Vagina (tissue), 2 donors: Measurements from ENCODE around the gene ANKLE2. TPM values are rescaled to one million over a fixed set of nuclear protein-coding genes. Genes with fewer than 3 reads are reported as not detected.

ENCODE experiments used
- DNase-seq, 2 donors: peaks; one replicate each; pipeline ENCODE4 v3.0.0-alpha.2; 2017; ENCODE audit errors: extremely low spot score in 2 of 2
- H3K27ac ChIP-seq: fragments of 200-600 bp; sonication (generic); one replicate; pipeline ENCODE4 v1.5.1; 2019
- H3K27me3 ChIP-seq: fragments of 200-600 bp; sonication (generic); one replicate; pipeline ENCODE4 v1.5.1; 2019
- H3K36me3 ChIP-seq, 2 donors: fragments of 200-600 bp; sonication (generic); one replicate each; pipeline ENCODE4 v1.5.1; 2017 to 2019
- H3K4me1 ChIP-seq: fragments of 200-600 bp; sonication (generic); one replicate; pipeline ENCODE4 v1.5.1; 2019
- H3K4me3 ChIP-seq, 2 donors: fragments of 200-600 bp; sonication (generic); 1 replicate in 1 of 2; 2 replicates in 1 of 2; pipeline ENCODE4 v1.5.1; 2016 to 2019
- H3K9me3 ChIP-seq: fragments of 200-600 bp; sonication (generic); one replicate; pipeline ENCODE4 v1.5.1; 2019
- POLR2A ChIP-seq, 2 donors: fragments of 450-650 bp; IDR thresholded peaks; one replicate each; pipeline ENCODE4 v1.6.1; 2017; ENCODE audit warnings: antibody characterized with exemption in 2 of 2, mild to moderate bottlenecking in 2 of 2, moderate library complexity in 2 of 2
- POLR2AphosphoS5 ChIP-seq, 2 donors: sonication (generic); formaldehyde crosslinking; IDR thresholded peaks; one replicate each; pipeline ENCODE4 v1.9.0; 2017; ENCODE audit warnings: antibody characterized with exemption in 2 of 2, mild to moderate bottlenecking in 2 of 2, low read depth in 1 of 2; ENCODE audit not compliant: insufficient read depth in 1 of 2
- intact Hi-C: fragments of 100-400 bp; cut with DNase I; formaldehyde crosslinking; loops from one replicate; pipeline ENCODE4 v1.15.1; 2023
- total RNA-seq: library from RNA; depleted of rRNA; stranded (reverse); fragments of >200 nt; gene quantifications from one replicate; pipeline ENCODE4 v1.2.3, GENCODE V29; 2016
- TF ChIP-seq, protein P1 (sequence below), 3 experiments: fragments of 450-650 bp in 2 of 3; fragments of 200-600 bp in 1 of 3; sonication (generic) in 1 of 3; IDR thresholded peaks; one replicate each; pipeline ENCODE4 v1.5.1; 2017 to 2019; ENCODE audit warnings: antibody characterized with exemption in 3 of 3, mild to moderate bottlenecking in 2 of 3, moderate library complexity in 2 of 3

The ANKLE2 gene
- total RNA-seq, 1 donor from 2014 or later: 63.1 TPM

DNA sequence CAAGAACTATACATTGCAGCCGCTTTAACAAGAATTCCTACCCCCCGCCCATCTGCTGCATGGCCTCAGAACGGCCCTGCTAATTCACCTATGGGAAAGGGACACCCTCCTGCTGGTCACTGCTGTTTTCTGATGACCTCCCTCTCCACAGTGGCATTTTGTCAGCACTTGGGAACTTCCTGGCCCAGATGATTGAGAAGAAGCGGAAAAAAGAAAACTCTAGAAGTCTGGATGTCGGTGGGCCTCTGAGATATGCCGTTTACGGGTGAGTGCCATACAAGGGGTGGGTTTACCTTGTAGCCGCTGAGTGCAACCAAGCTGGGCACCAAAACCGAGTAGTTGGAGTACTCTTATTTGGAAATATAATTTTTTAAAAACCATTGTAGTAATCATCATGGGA, 71.5 kb downstream of the ANKLE2 start:
- DNase-seq: no peak
- Histone ChIP-seq H3K4me1 (peaks cover 22% of the 10 kb centered on the region), H3K4me3 (no peak overlapping the region), H3K36me3 (no peaks in the 10 kb centered on the region), H3K27me3 (no peaks in the 10 kb centered on the region), H3K9me3 (no peaks in the 10 kb centered on the region), H3K27ac (no peak overlapping the region)
- intact Hi-C loops: no loop called here
- TF ChIP-seq POLR2A (IDR thresholded peaks at IDR 0.05) (no peak), POLR2AphosphoS5 (IDR thresholded peaks at IDR 0.05; ENCODE audit: insufficient read depth in 1 of 2, low read depth in 1 of 2) (no peak)
- TF ChIP-seq, protein P1, sequence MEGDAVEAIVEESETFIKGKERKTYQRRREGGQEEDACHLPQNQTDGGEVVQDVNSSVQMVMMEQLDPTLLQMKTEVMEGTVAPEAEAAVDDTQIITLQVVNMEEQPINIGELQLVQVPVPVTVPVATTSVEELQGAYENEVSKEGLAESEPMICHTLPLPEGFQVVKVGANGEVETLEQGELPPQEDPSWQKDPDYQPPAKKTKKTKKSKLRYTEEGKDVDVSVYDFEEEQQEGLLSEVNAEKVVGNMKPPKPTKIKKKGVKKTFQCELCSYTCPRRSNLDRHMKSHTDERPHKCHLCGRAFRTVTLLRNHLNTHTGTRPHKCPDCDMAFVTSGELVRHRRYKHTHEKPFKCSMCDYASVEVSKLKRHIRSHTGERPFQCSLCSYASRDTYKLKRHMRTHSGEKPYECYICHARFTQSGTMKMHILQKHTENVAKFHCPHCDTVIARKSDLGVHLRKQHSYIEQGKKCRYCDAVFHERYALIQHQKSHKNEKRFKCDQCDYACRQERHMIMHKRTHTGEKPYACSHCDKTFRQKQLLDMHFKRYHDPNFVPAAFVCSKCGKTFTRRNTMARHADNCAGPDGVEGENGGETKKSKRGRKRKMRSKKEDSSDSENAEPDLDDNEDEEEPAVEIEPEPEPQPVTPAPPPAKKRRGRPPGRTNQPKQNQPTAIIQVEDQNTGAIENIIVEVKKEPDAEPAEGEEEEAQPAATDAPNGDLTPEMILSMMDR (IDR thresholded peaks at IDR 0.05): no peak

DNA sequence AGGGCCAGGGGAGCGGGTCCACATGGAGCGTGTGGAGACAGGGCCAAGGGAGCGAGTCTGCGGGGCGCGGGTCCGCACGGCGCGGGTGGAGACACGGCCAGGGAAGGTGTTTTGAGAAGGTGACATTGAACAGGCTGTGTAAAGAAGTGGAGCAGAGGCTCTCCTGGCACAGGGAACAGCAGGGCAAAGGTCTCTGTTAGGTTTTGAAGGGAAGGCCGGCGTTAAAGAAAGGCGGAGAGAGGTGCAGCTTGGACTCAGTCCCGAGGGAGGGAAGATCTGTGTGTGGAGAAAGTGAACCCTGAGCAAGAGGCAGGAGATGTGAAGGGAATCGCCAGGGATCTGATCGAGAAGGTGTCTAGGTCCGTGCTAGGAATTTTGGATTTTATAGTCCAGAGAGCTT, 72.4 kb downstream of the ANKLE2 start:
- intact Hi-C loops: no loop called here
- no peaks in the 10 kb centered on the region for H3K36me3 ChIP-seq
- H3K9me3 ChIP-seq: no peaks in the 10 kb centered on the region
- no peak overlapping the region for H3K4me3 ChIP-seq
- H3K27ac ChIP-seq: no peak overlapping the region
- peaks cover 23% of the 10 kb centered on the region for H3K4me1 ChIP-seq
- no peak for DNase-seq
- H3K27me3 ChIP-seq: no peaks in the 10 kb centered on the region
- TF ChIP-seq POLR2A (IDR thresholded peaks at IDR 0.05) (no peak), POLR2AphosphoS5 (IDR thresholded peaks at IDR 0.05; ENCODE audit: insufficient read depth in 1 of 2, low read depth in 1 of 2) (no peak)
- TF ChIP-seq, protein P1 (IDR thresholded peaks at IDR 0.05): no peak

DNA sequence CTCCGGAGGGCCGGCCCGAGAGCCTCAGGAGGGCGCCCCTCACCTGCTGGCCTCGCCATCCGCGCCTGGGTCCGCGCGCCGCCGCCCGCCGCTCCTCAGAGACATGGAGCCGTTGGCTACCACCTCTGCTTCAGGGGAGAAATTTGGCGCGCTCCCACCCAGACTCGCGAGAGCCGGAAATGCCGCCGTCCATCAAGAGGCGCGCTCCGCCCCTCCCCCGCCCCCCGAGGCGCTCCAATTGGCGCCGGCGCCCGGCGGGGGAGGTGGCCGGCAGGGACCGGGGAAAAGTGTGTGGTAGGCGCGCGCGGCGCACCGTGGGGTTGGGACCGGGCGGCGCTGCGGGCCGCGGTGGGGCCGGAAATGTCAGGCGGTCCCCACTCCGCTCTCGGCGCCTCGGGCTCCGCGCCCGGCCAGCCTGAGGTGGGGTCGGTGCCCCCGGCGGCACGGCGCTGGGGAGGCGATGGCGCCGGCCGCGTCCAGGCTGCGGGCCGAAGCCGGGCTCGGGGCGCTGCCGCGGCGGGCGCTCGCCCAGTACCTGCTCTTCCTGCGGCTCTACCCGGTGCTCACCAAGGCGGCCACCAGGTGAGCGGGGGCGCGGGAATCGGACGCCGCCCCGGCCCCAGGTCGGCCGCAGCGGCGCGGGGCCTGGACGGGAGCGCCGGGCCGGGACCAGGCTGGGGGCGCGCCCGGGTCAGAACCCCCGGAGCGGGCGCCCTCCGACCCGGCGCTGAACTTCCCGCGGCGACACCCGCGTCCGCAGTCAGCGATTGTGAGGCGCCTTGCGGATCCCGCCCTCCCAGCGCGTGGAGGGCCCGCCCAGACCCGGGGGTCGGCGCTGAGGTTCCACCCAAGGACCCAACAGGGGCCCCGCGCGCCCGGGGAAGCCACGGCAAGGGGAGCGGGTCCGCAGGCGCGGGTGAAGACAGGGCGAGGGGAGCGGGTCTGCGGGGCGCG, 74.1 kb downstream of the ANKLE2 start, which contains the start of the genes POLE and PXMP2:
Gene POLE, minus strand, starts transcription at position 132 of the 954 bp plus-strand sequence. Its CDS starts 27 bp downstream, at position 105.
Gene PXMP2, plus strand, starts transcription at position 377 of the 954 bp plus-strand sequence. Its CDS starts 84 bp downstream, at position 461.
- Histone ChIP-seq H3K4me1 (peaks cover 23% of the 10 kb centered on the region), H3K27ac (peak within 1 kb of the TSS; percentile 66), H3K36me3 (no peaks in the 10 kb centered on the region), H3K4me3 (peak within 1 kb of the TSS; percentile 70 to 92), H3K9me3 (no peaks in the 10 kb centered on the region), H3K27me3 (no peaks in the 10 kb centered on the region)
- TF ChIP-seq POLR2A (IDR thresholded peaks at IDR 0.05): no peak
- TF ChIP-seq, protein P1 (IDR thresholded peaks at IDR 0.05): no peak
- peak; percentile 38 to 71 for TF ChIP-seq POLR2AphosphoS5 (IDR thresholded peaks at IDR 0.05; ENCODE audit: insufficient read depth in 1 of 2, low read depth in 1 of 2)
- intact Hi-C loops: no loop called here
- peak in 1 of 2 donors; percentile 89 for DNase-seq

DNA sequence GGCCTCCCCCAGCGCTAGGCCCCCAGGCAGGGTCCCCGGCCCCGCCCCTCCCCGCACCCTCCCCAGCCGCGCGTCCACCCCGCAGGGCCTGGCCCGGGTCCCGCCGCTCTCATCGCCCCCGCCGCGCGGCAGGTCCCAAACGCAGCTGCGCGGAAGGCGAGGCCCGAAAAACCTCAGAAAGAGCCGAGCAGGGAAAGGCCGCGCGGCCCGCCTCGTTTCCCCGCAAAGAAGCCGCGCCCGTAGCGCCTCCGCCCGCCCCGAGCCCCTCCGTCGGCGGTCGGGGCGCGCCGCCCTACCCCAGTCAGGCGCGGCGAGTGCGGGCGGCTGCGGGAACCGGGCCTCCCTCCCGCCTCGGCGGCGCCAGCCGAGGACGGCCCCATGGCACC, 74.8 kb downstream of the ANKLE2 start:
- no peak for DNase-seq
- H3K27ac ChIP-seq: peak overlapping the region; percentile 66
- TF ChIP-seq, protein P1 (IDR thresholded peaks at IDR 0.05): no peak
- TF ChIP-seq POLR2AphosphoS5 (IDR thresholded peaks at IDR 0.05; ENCODE audit: insufficient read depth in 1 of 2, low read depth in 1 of 2) (no peak), POLR2A (IDR thresholded peaks at IDR 0.05) (no peak)
- H3K9me3 ChIP-seq: no peaks in the 10 kb centered on the region
- peaks cover 23% of the 10 kb centered on the region for H3K4me1 ChIP-seq
- intact Hi-C loops: no loop called here
- peak overlapping the region; percentile 70 to 92 for H3K4me3 ChIP-seq
- H3K36me3 ChIP-seq: no peaks in the 10 kb centered on the region
- no peaks in the 10 kb centered on the region for H3K27me3 ChIP-seq

DNA sequence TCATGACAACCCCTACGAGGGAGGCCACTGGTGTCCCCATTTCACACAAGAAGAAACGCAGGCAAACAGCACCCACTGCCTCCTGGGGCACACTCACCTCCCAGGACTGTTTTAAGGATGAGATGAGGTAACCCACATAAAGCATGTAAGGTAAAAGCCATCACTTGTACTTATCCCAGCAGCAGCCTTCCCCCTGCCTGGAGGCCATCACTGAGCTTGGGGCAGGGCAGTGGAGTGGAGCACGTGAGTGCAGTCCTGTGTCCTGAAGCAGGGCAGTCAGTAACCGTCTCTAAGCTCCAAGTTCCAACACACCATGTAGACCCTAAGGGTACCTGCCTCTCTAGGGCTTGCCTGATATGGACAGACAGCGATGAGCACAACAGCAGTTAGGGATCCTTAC, 76.2 kb downstream of the ANKLE2 start:
- no peak for DNase-seq
- no peak overlapping the region for H3K4me3 ChIP-seq
- no peak for TF ChIP-seq POLR2AphosphoS5 (IDR thresholded peaks at IDR 0.05; ENCODE audit: insufficient read depth in 1 of 2, low read depth in 1 of 2)
- TF ChIP-seq, protein P1 (IDR thresholded peaks at IDR 0.05): no peak
- TF ChIP-seq POLR2A (IDR thresholded peaks at IDR 0.05): no peak
- no peaks in the 10 kb centered on the region for H3K9me3 ChIP-seq
- H3K4me1 ChIP-seq: peaks cover 23% of the 10 kb centered on the region
- intact Hi-C loops: no loop called here
- H3K27ac ChIP-seq: no peak overlapping the region
- H3K27me3 ChIP-seq: no peaks in the 10 kb centered on the region
- H3K36me3 ChIP-seq: no peaks in the 10 kb centered on the region
